Measurements from ENCODE around the gene EPHA3. TPM values are rescaled to one million over a fixed set of nuclear protein-coding genes. Genes with fewer than 3 reads are reported as not detected.

The EPHA3 gene
- total RNA-seq, 1 donor: 10.9 TPM

GRCh38 chr3:89392991-89393390 lies 285.6 kb downstream of the EPHA3 start:
- Histone ChIP-seq H3K4me3 (ENCODE audit: insufficient read depth, low read length) (no peak overlapping the region), H3K27ac (ENCODE audit: low read depth, low read length) (no peak overlapping the region), H3K79me2 (ENCODE audit: insufficient read depth, low read length) (no peaks in the 10 kb centered on the region), H4K20me1 (ENCODE audit: insufficient read depth, low read length) (no peaks in the 10 kb centered on the region), H3K27me3 (ENCODE audit: insufficient read depth, low read length) (no peaks in the 10 kb centered on the region), H3K9me3 (ENCODE audit: low read depth, low read length) (no peaks in the 10 kb centered on the region), H2AFZ (ENCODE audit: low read length) (no peak overlapping the region), H3K4me2 (ENCODE audit: insufficient read depth, low read length) (no peak overlapping the region), H3K36me3 (ENCODE audit: insufficient read depth, low read length) (no peaks in the 10 kb centered on the region), H3K4me1 (ENCODE audit: insufficient read depth, low read length) (no peaks in the 10 kb centered on the region)
- DNase-seq (ENCODE audit: insufficient read length, low spot score, missing footprints): no peak
- TF ChIP-seq CTCF (IDR thresholded peaks at IDR 0.05; ENCODE audit: extremely low read depth, low read depth, low read length): no peak

GRCh38 chr3:89395456-89395855 lies 288.0 kb downstream of the EPHA3 start:
- Histone ChIP-seq H3K27me3 (ENCODE audit: insufficient read depth, low read length) (no peaks in the 10 kb centered on the region), H3K27ac (ENCODE audit: low read depth, low read length) (no peak overlapping the region), H3K4me3 (ENCODE audit: insufficient read depth, low read length) (no peak overlapping the region), H3K4me1 (ENCODE audit: insufficient read depth, low read length) (no peaks in the 10 kb centered on the region), H2AFZ (ENCODE audit: low read length) (no peak overlapping the region), H3K36me3 (ENCODE audit: insufficient read depth, low read length) (no peaks in the 10 kb centered on the region), H3K4me2 (ENCODE audit: insufficient read depth, low read length) (no peak overlapping the region), H3K79me2 (ENCODE audit: insufficient read depth, low read length) (no peaks in the 10 kb centered on the region), H3K9me3 (ENCODE audit: low read depth, low read length) (no peaks in the 10 kb centered on the region), H4K20me1 (ENCODE audit: insufficient read depth, low read length) (no peaks in the 10 kb centered on the region)
- no peak for TF ChIP-seq CTCF (IDR thresholded peaks at IDR 0.05; ENCODE audit: extremely low read depth, low read depth, low read length)
- no peak for DNase-seq (ENCODE audit: insufficient read length, low spot score, missing footprints)

GRCh38 chr3:89395996-89396395 lies 288.6 kb downstream of the EPHA3 start:
- H3K4me3 ChIP-seq (ENCODE audit: insufficient read depth, low read length): no peak overlapping the region
- no peaks in the 10 kb centered on the region for H3K79me2 ChIP-seq (ENCODE audit: insufficient read depth, low read length)
- H3K27ac ChIP-seq (ENCODE audit: low read depth, low read length): no peak overlapping the region
- H4K20me1 ChIP-seq (ENCODE audit: insufficient read depth, low read length): no peaks in the 10 kb centered on the region
- no peaks in the 10 kb centered on the region for H3K9me3 ChIP-seq (ENCODE audit: low read depth, low read length)
- no peak for TF ChIP-seq CTCF (IDR thresholded peaks at IDR 0.05; ENCODE audit: extremely low read depth, low read depth, low read length)
- DNase-seq (ENCODE audit: insufficient read length, low spot score, missing footprints): no peak
- H3K4me2 ChIP-seq (ENCODE audit: insufficient read depth, low read length): no peak overlapping the region
- H2AFZ ChIP-seq (ENCODE audit: low read length): no peak overlapping the region
- H3K27me3 ChIP-seq (ENCODE audit: insufficient read depth, low read length): no peaks in the 10 kb centered on the region
- H3K36me3 ChIP-seq (ENCODE audit: insufficient read depth, low read length): no peaks in the 10 kb centered on the region
- H3K4me1 ChIP-seq (ENCODE audit: insufficient read depth, low read length): no peaks in the 10 kb centered on the region

GRCh38 chr3:89402051-89402450 lies 294.6 kb downstream of the EPHA3 start:
- no peak overlapping the region for H3K27ac ChIP-seq (ENCODE audit: low read depth, low read length)
- no peak for DNase-seq (ENCODE audit: insufficient read length, low spot score, missing footprints)
- H3K4me1 ChIP-seq (ENCODE audit: insufficient read depth, low read length): no peaks in the 10 kb centered on the region
- no peak overlapping the region for H2AFZ ChIP-seq (ENCODE audit: low read length)
- H3K27me3 ChIP-seq (ENCODE audit: insufficient read depth, low read length): no peaks in the 10 kb centered on the region
- TF ChIP-seq CTCF (IDR thresholded peaks at IDR 0.05; ENCODE audit: extremely low read depth, low read depth, low read length): no peak
- H4K20me1 ChIP-seq (ENCODE audit: insufficient read depth, low read length): no peaks in the 10 kb centered on the region
- no peak overlapping the region for H3K4me2 ChIP-seq (ENCODE audit: insufficient read depth, low read length)
- no peaks in the 10 kb centered on the region for H3K79me2 ChIP-seq (ENCODE audit: insufficient read depth, low read length)
- H3K9me3 ChIP-seq (ENCODE audit: low read depth, low read length): no peaks in the 10 kb centered on the region
- no peaks in the 10 kb centered on the region for H3K36me3 ChIP-seq (ENCODE audit: insufficient read depth, low read length)
- H3K4me3 ChIP-seq (ENCODE audit: insufficient read depth, low read length): no peak overlapping the region

All from osteoblast (primary cell).